HG02970 (cell line): Measurements from ENCODE around the gene CCDC88C.
"Not testable (repeated sequence)": the region's sequence is repeated elsewhere in the genome, so short reads cannot be mapped to it uniquely, and the experiment has no call there.

Experiments used
- ATAC-seq: cut with Tn5 transposase; IDR thresholded peaks from one replicate; pipeline ENCODE4 v1.9.1; 2021; ENCODE audit warnings: mild to moderate bottlenecking, moderate library complexity, moderate number of reproducible peaks; ENCODE audit not compliant: unreplicated experiment, low FRiP score

CCDC88C gene, protein sequence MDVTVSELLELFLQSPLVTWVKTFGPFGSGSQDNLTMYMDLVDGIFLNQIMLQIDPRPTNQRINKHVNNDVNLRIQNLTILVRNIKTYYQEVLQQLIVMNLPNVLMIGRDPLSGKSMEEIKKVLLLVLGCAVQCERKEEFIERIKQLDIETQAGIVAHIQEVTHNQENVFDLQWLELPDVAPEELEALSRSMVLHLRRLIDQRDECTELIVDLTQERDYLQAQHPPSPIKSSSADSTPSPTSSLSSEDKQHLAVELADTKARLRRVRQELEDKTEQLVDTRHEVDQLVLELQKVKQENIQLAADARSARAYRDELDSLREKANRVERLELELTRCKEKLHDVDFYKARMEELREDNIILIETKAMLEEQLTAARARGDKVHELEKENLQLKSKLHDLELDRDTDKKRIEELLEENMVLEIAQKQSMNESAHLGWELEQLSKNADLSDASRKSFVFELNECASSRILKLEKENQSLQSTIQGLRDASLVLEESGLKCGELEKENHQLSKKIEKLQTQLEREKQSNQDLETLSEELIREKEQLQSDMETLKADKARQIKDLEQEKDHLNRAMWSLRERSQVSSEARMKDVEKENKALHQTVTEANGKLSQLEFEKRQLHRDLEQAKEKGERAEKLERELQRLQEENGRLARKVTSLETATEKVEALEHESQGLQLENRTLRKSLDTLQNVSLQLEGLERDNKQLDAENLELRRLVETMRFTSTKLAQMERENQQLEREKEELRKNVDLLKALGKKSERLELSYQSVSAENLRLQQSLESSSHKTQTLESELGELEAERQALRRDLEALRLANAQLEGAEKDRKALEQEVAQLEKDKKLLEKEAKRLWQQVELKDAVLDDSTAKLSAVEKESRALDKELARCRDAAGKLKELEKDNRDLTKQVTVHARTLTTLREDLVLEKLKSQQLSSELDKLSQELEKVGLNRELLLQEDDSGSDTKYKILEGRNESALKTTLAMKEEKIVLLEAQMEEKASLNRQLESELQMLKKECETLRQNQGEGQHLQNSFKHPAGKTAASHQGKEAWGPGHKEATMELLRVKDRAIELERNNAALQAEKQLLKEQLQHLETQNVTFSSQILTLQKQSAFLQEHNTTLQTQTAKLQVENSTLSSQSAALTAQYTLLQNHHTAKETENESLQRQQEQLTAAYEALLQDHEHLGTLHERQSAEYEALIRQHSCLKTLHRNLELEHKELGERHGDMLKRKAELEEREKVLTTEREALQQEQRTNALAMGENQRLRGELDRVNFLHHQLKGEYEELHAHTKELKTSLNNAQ (N-terminal part only)

DNA sequence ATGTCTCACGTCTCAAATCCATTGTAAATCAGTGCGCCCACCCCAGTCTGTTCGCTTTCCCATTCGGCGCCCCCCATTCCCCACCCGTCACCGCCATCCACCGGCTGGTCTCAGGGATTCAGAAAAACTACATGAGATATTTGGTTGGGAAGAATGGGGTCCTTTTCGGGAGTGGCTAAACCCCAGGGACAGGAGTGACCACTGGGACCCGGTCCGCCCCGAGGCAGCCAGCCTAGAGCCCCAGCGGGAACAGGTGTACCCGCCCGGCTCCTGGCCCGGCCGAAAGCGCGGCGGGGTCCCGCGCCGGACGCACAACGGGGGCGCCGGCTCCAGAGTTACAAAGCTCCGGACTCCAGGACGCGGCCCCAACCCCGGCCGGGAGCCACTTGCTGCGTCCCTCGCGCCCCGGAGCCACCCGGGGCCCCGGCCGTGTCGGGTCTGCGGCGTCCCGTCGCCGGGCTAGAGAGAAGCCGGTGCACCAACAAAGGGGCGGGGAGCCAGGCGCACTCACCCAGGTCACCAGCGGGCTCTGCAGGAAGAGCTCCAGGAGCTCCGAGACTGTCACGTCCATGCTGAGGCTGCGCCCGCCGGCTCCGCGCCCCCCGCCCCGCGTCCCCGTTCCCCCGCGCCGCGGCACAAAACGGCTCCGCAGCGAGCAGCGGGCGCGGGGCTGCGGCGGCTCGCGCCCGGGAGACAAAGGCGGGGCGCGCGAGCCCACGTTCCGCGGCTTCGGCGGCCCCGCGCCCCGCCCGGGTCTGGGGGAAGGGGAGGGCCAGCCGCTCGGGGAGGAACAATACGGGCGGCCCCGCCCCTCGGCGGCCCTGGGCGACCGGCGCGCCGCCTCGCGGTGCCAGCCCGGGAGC, at the start of gene CCDC88C:
CCDC88C (minus strand) TSS at position 701 of the 863 bp plus-strand sequence; CDS start at position 571, 130 bp downstream.
- ATAC-seq: peak; percentile 65

GRCh38 chr14:91466192-91466591, 48.6 kb upstream of the CCDC88C start:
- ATAC-seq: no peak

GRCh38 chr14:91464615-91465205, 47.1 kb upstream of the CCDC88C start:
- no peak for ATAC-seq

DNA sequence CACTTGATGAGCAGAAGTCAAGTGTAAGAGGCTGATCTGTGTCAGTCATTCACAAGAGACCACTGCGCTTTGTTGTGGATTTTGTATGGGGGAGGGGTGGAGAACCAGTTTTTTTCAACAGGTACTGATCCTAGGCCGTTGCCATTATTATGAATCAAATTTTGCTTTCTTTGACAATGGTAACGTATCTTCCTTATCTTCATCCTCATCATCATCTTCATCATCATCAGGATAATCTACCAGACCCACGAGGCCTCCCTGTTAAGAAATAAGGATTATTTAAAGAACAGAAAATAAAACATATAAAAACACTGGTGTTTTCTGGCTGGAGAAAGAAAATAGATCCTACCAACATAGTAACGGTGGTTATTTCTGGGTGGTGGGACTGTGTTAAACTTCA, 41.0 kb upstream of the CCDC88C start:
- no peak for ATAC-seq

DNA sequence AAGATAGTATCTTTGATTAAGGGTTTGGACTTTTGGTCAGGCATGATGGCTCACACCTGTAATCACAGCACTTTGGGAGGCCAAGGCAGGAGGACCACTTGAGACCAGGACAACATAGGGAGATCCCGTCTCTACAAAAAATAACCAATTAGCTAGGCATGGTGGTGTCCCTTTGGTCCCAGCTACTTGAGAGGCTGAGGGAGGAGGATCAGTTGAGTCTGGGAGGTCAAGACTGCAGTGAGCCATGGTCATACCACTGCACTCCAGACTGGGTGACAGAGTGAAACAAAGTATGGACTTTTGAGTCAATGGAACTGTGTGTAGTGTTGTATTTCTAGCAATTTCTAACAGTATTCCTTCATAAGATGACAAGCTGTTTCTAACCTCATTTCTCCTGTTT, 38.7 kb upstream of the CCDC88C start:
- ATAC-seq: no peak

GRCh38 chr14:91454580-91454979, 37.0 kb upstream of the CCDC88C start:
- ATAC-seq: no peak

GRCh38 chr14:91454155-91454554, 36.5 kb upstream of the CCDC88C start:
- no peak for ATAC-seq

DNA sequence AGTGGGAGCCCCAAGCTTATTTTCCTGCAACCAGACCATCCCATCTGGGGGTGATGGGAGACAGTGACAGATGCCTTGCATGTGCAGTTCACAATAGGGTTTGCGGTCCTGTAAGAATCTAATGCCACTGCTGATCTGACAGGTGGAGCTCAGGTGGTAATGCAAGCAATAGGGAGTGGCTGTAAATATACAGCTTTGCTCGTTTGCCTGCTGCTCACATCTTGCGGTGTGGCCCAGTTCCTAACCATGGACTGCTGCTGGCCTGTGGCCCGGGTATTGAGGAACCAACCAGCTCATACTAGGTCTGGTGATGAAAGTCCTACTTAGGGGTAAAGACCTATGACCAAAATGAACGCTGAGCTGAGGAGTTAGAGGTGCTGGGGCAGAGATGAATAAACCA, 36.1 kb upstream of the CCDC88C start:
- no peak for ATAC-seq

GRCh38 chr14:91444335-91445020, 26.9 kb upstream of the CCDC88C start:
- no peak for ATAC-seq

DNA sequence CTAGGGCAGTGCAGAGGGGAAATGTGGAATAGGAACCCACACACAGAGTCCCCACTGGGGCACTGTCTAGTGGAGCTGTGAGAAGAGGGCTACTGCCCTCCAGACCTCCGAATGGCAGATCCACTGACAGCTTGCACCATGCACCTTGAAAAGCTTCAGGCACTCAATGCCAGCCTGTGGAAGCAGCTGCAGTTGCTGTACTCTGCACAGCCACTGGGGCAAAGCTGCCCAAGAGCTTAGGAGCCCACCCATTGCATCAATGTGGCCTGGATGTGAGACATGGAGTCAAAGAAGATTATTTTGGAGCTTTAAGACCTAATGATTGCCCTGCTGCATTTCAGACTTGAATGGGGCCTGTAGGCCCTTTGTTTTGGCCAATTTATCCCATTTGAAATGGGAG, 21.7 kb upstream of the CCDC88C start:
- no peak for ATAC-seq

DNA sequence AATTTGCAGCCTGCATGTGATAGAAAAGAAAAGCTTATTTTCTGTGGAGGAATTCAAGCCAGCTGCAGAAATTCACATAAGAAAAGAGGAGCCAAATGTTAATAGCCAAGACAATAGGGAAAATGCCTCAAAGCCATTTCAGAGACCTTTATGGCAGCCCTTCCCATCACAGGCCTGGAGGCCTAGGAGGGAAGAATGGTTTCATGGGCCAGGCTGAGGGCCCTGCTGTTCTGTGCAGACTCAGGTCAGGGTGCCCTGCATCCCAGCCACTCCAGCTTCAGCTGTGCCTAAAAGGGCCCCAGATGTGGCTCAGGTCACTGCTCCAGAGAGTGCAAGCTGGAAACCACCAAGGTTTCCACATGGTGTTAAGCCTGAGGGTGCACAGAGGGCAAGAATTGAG, 21.2 kb upstream of the CCDC88C start:
- no peak for ATAC-seq

DNA sequence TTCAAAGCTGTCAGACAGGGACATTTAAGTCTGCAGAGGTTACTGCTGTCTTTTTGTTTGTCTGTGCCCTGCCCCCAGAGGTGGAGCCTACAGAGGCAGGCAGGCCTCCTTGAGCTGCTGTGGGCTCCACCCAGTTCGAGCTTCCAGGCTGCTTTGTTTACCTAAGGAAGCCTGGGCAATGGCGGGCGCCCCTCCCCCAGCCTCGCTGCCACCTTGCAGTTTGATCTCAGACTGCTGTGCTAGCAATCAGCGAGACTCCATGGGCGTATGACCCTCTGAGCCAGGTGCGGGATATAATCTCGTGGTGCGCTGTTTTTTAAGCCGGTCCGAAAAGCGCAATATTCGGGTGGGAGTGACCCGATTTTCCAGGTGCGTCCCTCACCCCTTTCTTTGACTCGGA, 18.6 kb upstream of the CCDC88C start:
- ATAC-seq: not testable (repeated sequence)

- ATAC-seq: no peak
Observed at GRCh38 chr14:91429385-91429784, 11.8 kb upstream of the CCDC88C start.

DNA sequence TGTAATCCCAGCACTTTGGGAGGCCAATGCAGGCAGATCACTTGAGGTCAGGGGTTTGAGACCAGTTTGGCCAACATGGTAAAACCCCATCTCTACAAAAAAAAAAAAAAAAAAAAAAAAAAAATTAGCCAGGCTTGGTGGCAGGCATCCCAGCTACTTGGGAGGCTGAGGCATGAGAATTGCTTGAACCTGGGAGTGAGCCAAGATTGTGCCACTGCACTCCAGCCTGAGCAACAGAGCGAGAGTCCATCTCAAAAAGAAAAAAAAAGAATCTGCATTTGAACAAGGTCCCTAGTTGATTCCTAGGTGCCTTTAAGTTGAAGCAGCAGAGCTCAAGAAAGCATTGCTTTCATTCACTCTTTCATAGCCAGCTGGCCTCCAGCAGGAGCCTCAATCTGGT, 11.3 kb upstream of the CCDC88C start:
- not testable (repeated sequence) for ATAC-seq

DNA sequence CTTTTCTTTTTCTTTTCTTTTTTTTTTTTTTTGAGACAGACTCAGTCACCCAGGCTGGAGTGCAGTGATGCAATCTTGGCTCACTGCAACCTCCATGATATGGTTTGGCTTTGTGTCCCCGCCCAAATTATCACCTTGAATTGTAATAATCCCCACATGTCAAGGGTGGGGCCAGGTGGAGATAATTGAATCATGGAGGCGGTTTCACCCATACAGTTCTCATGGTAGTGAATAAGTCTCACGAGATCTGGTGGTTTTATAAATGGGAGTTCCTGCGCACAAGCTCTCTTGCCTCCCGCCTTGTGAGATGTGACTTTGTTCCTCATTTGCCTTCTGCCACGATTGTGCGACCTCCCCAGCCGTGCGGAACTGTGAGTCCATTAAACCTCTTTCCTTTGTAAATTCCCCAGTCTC, 7.9 kb upstream of the CCDC88C start:
- not testable (repeated sequence) for ATAC-seq

- no peak for ATAC-seq
Observed at GRCh38 chr14:91424813-91425530, 7.4 kb upstream of the CCDC88C start.

DNA sequence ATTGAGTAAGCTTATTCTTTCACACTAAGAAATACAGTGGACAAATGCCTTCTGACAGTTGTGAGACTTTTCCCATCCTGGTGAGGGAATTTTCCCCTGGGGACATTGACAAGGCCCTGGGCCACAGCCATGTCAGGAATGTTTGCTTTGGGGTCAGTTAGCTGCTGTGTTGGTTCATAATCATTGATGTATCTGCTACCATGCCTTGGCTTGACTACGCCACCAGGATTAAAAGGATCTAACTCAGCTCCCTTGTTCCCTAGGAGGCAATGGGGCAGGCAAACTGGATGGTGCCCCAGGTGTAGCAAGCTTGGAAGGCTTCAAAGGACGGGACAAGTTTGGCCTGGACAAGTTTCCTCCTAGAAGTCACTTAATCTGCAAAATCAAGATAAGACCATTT, 3.1 kb upstream of the CCDC88C start:
- ATAC-seq: no peak

- ATAC-seq: no peak
Observed at GRCh38 chr14:91419451-91419850, 1.8 kb upstream of the CCDC88C start.
